HG03280 (cell line): Measurements from ENCODE around the gene PGC.

ENCODE experiments used
- ATAC-seq: cut with Tn5 transposase; IDR thresholded peaks from one replicate; pipeline ENCODE4 v1.9.1; 2021; ENCODE audit warnings: mild to moderate bottlenecking, moderate library complexity; ENCODE audit not compliant: unreplicated experiment

The PGC gene

GRCh38 chr6:41702089-41702745 lies 45.0 kb downstream of the PGC start:
- ATAC-seq, result no peak

DNA sequence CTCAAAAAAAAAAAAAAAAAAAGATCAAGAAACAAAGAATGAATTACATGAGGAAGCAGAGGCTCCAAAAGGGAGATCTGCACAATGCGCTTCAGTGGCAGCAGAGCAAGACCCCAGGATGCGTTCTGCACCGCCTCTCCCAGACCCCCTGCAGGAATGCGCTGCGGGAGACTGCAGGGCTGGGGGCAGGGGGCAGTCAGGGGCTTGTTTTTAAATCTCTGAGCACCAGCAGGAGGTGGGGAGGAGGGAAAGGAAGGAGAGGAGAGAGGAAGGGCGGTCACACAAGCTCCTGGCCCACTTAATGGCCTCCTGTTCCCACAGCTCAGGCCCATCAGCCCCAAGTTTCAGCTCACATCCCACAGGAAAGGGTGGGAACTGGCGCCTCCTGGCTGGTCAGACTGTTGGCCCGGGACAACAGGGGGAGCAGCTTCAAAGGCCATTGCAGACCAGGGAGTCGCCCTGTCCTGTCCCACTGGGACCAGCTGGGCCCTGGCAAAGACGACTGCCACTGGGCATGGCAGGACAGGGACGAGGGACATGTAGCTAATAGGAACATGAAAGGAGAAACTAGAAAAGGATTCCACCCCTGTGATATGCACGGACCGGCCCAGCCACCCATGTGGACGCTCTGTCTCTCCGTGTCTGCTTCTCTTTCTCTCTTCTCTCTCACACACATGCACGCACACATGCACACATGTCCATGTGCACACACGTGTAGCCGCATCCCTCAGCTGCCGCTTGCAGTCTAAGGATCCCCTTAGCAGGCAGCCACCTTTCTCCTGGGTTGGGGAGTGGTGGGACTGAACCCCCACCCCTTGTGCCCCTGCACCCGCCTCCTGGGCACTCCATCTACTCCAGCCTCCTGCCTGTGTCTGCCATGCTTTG lies 46.5 kb downstream of the PGC start:
- ATAC-seq, result no peak

GRCh38 chr6:41699063-41699462 lies 48.1 kb downstream of the PGC start:
- ATAC-seq, result no peak

GRCh38 chr6:41697861-41698781 lies 49.1 kb downstream of the PGC start:
- no peak for ATAC-seq

- ATAC-seq, result no peak
Measured at GRCh38 chr6:41696788-41697187, 50.4 kb downstream of the PGC start.

DNA sequence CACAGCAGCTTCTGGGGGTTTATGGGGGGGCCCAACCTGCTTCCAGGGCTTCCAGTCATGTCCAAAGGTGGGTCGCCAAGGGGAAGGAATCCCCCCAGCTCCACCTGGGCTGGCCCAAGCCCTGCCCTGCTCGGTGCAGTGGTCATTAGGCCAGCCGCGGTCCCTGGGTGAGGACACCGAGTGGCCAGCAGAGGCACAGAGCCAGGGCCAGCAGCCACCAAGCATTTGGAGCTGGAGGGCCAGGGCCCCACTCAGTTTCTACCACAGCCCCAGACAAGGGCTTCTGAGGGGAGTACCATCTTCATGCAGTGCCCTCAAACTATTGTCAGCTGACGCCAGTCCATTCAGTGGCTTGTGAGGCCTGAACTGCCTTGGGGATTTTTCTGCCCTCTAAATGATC lies 51.4 kb downstream of the PGC start:
- no peak for ATAC-seq

DNA sequence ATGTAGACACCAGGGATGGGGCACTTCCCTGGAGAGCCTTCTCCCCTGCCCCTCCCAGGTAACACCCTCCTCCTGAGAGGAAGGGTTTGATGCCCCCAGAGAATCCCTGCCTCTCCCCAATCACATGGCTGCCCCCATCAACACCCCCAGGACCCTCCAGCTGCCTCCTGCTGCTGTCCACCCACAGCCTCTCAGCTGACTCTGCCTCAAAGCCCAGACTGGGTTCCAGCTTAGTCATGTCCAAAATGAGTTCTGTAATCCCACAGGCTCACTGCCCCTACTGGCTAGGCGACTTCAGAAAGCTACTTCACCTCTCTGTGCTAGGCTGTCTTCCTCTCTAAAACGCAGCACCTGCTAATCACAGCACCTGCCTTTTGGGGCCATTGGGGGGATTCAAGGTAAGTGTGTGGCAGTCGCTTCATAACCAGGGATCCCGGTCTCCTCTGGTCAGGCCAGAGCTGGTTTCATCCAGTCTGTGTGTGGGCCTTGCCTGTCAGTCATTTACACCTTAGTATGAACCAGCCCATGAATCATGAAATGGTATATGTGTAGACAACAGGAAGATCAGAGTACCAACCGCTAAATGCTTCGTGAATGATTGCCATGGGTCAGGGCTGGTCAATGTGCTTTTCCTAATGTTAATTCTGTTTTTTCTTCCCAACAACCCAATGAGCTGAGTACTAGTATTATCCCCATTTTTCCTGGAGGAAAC lies 52.2 kb downstream of the PGC start:
- ATAC-seq, result no peak

GRCh38 chr6:41693281-41694240 lies 53.6 kb downstream of the PGC start:
- ATAC-seq, result no peak

GRCh38 chr6:41692730-41693129 lies 54.5 kb downstream of the PGC start:
- no peak for ATAC-seq

- ATAC-seq, result no peak
Measured at GRCh38 chr6:41692080-41692675, 55.0 kb downstream of the PGC start.

GRCh38 chr6:41691426-41692079 lies 55.6 kb downstream of the PGC start:
- no peak for ATAC-seq

- no peak for ATAC-seq
Measured at GRCh38 chr6:41690541-41691330, 56.5 kb downstream of the PGC start.

- no peak for ATAC-seq
Measured at GRCh38 chr6:41689171-41690008, 57.8 kb downstream of the PGC start.

DNA sequence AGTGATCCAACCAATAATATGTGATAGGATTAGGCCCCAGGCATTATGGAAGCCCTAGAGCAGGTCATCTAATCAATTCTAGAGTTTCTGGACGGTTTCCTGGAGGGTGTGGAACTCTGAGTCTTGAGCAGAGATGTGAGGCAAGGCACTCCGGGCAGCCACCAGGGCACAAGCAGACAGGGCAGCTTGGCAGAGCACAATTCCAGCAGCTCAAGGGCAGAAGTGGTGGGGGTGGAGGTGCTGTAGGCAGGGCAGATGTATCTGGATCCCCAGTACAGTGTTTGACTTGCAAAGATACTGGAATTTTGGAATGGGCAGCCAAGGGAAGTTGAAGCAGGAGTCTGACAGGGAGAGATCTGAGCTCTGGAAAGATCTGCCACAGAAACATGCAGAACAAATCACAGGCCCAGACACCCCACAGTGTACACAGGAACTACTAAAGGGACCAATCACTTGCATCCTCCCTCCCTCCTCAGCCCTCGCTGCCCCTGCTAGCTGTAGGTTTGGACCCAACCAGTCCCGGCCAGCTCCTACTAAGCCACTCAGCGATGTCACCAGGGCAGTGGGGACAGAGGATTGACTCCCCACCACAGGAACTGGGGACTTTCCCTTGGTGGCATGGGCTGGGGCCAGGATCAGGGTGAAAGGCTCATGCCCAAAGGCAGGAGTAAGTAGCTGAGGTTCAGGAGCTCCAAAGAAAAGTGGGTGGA lies 58.8 kb downstream of the PGC start:
- no peak for ATAC-seq

DNA sequence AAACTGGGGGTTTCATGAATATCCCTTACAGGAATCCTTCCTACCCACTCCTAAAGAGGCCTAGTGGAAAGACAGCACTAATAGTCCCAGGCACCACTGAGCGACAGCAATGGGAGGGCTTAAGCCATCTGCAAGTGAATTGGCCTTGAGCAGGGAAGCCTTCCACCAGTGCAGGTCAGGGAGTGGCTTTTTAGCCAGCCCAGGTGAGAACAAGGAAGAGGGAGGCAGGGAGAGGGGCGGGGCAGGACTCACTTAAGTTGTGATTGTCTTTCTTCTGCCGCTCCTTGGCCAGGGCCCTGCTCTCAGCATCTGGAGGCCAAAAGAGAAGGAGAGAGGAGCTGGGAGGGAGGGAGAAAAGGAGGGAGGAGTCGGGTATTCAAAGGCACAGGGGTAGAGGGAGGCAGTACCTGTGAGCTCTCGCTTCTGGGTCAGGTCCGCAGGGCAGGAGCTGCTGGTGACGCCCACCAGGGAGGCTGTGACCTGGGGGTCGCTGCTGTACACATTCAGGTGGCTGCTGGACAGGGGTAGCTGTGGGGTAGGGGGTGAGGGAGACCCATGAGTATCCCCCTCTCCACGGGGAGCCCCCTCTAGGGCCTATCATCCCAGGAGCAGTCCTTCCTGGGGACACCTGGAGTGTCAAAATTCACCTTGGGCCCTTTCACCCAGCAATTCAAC lies 59.6 kb downstream of the PGC start:
- no peak for ATAC-seq
